GM18505 (cell line): ENCODE data around the gene MED7.
"Not testable (repeated sequence)": the region's sequence is repeated elsewhere in the genome, so short reads cannot be mapped to it uniquely, and the experiment has no call there.

ENCODE experiments used
- ATAC-seq: cut with Tn5 transposase; IDR thresholded peaks from one replicate; pipeline ENCODE4 v1.9.1; 2021; ENCODE audit not compliant: unreplicated experiment
- POLR2A ChIP-seq: IDR thresholded peaks from 4 replicates; pipeline ENCODE4 v1.6.1; 2011; ENCODE audit warnings: borderline replicate concordance; ENCODE audit not compliant: insufficient read depth, insufficient read length; ENCODE audit errors: extremely low read depth

The MED7 gene, protein sequence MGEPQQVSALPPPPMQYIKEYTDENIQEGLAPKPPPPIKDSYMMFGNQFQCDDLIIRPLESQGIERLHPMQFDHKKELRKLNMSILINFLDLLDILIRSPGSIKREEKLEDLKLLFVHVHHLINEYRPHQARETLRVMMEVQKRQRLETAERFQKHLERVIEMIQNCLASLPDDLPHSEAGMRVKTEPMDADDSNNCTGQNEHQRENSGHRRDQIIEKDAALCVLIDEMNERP

GRCh38 chr5:157142317-157143126 lies at the start of gene MED7:
MED7 (minus strand) TSS chr5:157142865; CDS start chr5:157139431, 3,434 bp downstream.
- ATAC-seq, result peak; percentile 100
- TF ChIP-seq POLR2A, result peak; percentile 96

DNA sequence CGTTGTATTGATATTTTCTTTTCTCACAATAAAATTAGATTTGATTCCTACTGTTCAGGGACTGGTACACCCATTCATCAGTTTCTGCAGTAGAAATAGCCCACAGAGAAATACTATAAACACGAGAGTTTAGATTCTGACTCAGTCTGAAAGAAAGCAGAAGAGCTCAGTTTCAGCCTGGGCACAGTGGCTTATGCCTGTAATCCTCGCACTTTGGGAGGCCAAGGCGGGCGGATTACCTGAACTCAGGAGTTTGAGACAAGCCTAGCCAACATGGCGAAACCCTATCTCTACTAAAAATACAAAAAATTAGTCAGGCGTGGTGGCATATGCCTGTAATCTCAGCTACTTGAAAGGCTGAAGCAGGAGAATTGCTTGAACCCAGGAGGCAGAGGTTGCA lies 46.6 kb upstream of the MED7 start:
- TF ChIP-seq POLR2A, result no peak
- ATAC-seq, result no peak

GRCh38 chr5:157188270-157188669 lies 45.6 kb upstream of the MED7 start:
- no peak for TF ChIP-seq POLR2A
- ATAC-seq, result no peak

DNA sequence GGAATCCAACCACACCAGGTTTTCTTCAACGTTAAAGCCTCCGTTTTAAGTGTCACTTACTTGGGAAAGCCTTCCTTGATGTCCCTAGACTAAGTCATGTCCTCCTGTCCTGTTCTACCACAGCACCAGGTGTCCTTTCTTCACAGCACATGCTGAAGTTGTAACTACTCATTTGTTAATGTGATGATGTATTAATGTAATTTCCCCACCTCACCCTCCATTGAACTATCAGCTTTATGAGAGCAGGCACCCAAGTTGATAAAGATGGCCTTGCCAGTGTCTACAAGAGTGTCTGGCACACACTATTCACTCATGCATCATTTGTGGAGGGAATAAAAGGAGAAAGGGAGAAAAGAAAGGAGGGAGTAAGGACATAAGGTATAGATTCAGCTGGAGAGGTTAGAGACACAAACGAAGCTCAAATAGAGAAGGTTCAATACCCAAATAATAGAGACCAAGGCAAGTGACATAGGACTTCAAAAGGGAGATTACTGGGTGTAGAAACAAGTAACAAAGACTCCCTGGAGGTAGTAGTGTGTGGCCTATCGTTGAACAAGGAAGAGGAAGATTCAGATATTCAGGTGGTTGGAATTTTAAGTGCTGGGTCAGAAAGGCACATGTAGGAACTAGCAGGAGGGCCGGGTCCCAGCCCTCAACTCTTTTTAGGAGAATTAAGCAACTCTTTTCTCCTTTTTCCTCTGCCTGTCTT lies 44.5 kb upstream of the MED7 start:
- ATAC-seq, result no peak
- TF ChIP-seq POLR2A, result no peak

GRCh38 chr5:157186309-157187045 lies 43.8 kb upstream of the MED7 start:
- TF ChIP-seq POLR2A, result no peak

DNA sequence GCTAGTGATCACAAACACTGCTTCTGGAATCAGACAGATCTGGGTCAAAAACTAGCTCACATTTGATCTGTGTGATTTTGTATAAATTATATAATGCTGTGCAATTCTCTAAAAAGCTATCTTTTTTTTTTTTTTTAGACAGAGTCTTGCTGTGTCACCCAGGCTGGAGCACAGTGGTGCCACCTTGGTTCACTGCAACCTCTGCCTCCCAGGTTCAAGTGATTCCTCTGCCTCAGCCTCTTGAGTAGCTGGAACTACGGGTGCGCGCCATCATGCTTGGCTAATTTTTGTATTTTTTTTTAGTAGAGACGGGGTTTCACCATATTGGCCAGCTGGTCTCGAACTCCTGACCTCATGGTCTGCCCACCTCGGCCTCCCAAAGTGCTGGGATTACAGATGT lies 42.5 kb upstream of the MED7 start:
- ATAC-seq, result not testable (repeated sequence)

More at GRCh38 chr5:157186309-157187045, 43.8 kb upstream of the MED7 start:
- no peak for ATAC-seq

DNA sequence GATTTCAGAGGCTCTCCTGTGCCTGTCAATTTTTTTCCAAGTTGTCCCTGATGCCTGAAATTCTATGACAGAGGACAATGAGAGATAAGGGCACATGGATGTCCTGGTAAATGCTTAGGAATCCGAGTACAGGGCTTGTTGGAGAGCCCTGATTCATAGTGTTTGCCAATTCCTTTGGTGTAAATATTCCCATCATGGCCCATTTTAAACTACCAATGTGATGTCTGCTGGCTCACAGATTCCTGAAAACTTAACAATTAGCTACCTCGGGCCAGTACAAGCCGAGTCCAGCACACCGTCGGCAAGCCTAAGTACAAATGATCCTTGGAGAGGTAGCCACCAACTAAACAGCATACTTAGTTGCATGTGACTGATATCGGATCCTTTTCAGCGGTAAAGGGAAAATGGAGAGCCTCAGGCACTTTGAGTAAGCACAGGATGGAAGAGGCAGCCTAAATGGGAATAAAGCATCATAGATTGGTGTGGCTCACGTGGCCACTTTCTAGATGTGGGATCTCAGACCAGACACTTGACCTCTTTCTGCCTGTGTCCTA lies 41.5 kb upstream of the MED7 start:
- no peak for ATAC-seq

GRCh38 chr5:157182143-157182757 lies 39.6 kb upstream of the MED7 start:
- ATAC-seq, result no peak
- no peak for TF ChIP-seq POLR2A

More for the DNA sequence above, 41.5 kb upstream of the MED7 start:
- TF ChIP-seq POLR2A, result no peak

GRCh38 chr5:157180374-157181264 lies 38.0 kb upstream of the MED7 start, which contains the start of gene ITK:
ITK (plus strand) TSS chr5:157180840; CDS start chr5:157180978, 138 bp downstream.
- TF ChIP-seq POLR2A, result no peak
- no peak for ATAC-seq

DNA sequence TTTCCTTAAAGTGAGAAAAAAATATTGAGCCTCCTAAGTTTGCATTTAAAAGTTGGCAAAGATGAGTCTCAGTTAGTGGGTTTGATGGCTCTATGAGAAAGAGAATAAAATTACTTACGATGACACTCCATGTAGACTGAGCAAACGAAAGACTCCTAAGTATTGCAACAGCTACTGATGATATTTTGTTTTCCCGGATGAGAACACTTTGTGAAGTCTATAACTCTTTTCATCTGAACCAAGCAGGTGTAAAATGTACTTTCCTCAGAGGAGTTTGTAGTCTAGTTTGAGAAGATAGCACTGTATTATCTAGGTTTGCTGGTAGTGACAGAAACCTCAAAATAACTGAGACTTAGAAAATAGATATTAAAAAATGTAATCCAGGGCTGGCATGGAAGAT lies 36.3 kb upstream of the MED7 start:
- TF ChIP-seq POLR2A, result no peak
- no peak for ATAC-seq

DNA sequence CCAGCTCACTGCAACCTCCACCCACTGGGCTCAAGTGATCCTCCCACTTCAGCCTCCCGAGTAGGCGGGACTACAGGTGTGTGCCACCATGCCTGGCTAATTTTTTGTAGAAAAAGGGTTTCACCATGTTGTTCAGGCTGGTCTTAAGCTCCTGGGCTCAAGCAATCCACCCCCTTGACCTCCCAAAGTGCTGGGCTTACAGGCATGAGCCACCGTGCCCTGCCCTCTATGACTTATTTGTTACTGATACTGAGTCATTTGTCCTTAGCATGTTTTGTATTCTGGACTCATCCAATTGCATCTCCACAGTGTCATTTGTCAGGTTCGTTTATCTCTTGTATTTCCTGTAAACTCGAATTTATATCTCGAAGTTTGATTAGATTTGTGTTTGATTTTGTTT lies 35.3 kb upstream of the MED7 start:
- TF ChIP-seq POLR2A, result no peak
- ATAC-seq, result no peak

- no peak for TF ChIP-seq POLR2A
- ATAC-seq, result no peak
Observed at GRCh38 chr5:157175071-157175612, 32.5 kb upstream of the MED7 start.

DNA sequence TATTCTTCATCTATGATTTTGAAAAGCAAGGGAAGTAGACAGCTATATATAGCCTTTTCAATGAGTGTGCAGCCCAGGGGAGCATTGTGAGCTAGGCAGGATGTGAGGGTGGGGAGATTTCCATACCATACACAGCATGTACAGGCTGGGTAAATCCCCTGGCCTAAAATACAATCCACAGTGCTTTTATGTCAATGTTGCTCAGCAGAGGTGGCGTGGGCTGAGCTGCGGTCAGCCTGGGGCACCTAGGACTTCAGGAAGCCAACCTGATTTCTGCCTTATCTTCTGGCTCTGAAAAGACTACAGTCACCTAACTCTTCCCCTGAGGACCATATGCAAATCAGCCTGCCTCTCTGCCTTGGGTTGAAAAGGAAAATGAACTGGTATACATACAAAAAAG lies 29.7 kb upstream of the MED7 start:
- no peak for TF ChIP-seq POLR2A
- ATAC-seq, result peak; percentile 99
